ENCODE results near the gene IL23R.

IL23R gene

DNA sequence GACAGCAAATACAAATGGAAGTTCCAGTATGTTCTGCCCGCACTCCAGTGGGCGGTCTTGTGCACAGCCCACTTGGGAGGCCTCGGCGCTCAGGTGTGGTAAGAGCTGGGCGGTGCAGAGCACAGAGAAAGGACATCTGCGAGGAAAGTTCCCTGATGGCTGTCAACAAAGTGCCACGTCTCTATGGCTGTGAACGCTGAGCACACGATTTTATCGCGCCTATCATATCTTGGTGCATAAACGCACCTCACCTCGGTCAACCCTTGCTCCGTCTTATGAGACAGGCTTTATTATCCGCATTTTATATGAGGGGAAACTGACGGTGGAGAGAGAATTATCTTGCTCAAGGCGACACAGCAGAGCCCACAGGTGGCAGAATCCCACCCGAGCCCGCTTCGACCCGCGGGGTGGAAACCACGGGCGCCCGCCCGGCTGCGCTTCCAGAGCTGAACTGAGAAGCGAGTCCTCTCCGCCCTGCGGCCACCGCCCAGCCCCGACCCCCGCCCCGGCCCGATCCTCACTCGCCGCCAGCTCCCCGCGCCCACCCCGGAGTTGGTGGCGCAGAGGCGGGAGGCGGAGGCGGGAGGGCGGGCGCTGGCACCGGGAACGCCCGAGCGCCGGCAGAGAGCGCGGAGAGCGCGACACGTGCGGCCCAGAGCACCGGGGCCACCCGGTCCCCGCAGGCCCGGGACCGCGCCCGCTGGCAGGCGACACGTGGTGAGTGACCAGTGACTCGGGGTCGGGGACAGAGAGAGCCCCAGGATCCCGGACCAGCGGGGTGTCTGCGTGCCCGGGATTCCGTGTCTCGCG lies 141.2 kb downstream of the IL23R start, which contains the start of gene IL12RB2:
TSS of gene IL12RB2 (plus strand) at position 623 of the 810 bp plus-strand sequence. CDS start 12,496 bp downstream, outside the sequence.
- H4K20me1 ChIP-seq (ENCODE audit: insufficient read depth): no peaks in the 10 kb centered on the region
- H3K9ac ChIP-seq: no peak within 1 kb of the TSS
- H3K4me3 ChIP-seq (IDR thresholded peaks at IDR 0.05; ENCODE audit: insufficient read depth, low read depth, low read length): no peak within 1 kb of the TSS
- TF ChIP-seq CTCF (conservative IDR thresholded peaks at IDR 0.05; ENCODE audit: low read depth, low read length): no peak
- H3K4me2 ChIP-seq: no peak within 1 kb of the TSS
- H3K4me1 ChIP-seq (ENCODE audit: low read depth, poor library complexity, severe bottlenecking): no peaks in the 10 kb centered on the region
- H3K27me3 ChIP-seq (ENCODE audit: insufficient read depth, low read depth): no peaks in the 10 kb centered on the region
- no peak within 1 kb of the TSS for H3K27ac ChIP-seq
- no peak within 1 kb of the TSS for H2AFZ ChIP-seq (ENCODE audit: low read depth)
- H3K36me3 ChIP-seq (ENCODE audit: insufficient read depth): no peaks in the 10 kb centered on the region
- no peaks in the 10 kb centered on the region for H3K79me2 ChIP-seq (ENCODE audit: insufficient read depth, low read depth)

GRCh38 chr1:67308136-67308535 lies 141.9 kb downstream of the IL23R start:
- Histone ChIP-seq H3K79me2 (ENCODE audit: insufficient read depth, low read depth) (no peaks in the 10 kb centered on the region), H3K27me3 (ENCODE audit: insufficient read depth, low read depth) (no peaks in the 10 kb centered on the region), H3K4me3 (IDR thresholded peaks at IDR 0.05; ENCODE audit: insufficient read depth, low read depth, low read length) (no peak overlapping the region), H3K27ac (no peak overlapping the region), H2AFZ (ENCODE audit: low read depth) (no peak overlapping the region), H4K20me1 (ENCODE audit: insufficient read depth) (no peaks in the 10 kb centered on the region), H3K36me3 (ENCODE audit: insufficient read depth) (no peaks in the 10 kb centered on the region), H3K4me2 (no peak overlapping the region), H3K4me1 (ENCODE audit: low read depth, poor library complexity, severe bottlenecking) (no peaks in the 10 kb centered on the region), H3K9ac (no peak overlapping the region)
- TF ChIP-seq CTCF (conservative IDR thresholded peaks at IDR 0.05; ENCODE audit: low read depth, low read length): no peak

All from KMS-11 (cell line).